BJ (cell line): ENCODE data around the gene MIER1. TPM values are rescaled to one million over a fixed set of nuclear protein-coding genes. Genes with fewer than 3 reads are reported as not detected.

Experiments used
- CTCF ChIA-PET: fragments of 350-600 bp; formaldehyde crosslinking; extraction: SDS; loops from one replicate; lab custom pipeline; 2021; ENCODE audit warnings: antibody characterized with exemption, inconsistent platforms; lab: Yijun Ruan, JAX
- POLR2A ChIA-PET: fragments of 300-600 bp; sonication (Branson Sonifier 250); formaldehyde crosslinking; extraction: SDS; loops from one replicate; lab custom pipeline; 2021; ENCODE audit warnings: antibody characterized with exemption; lab: Charles Lee
- DNase-seq: peaks from one replicate; pipeline ENCODE4 v3.0.0-alpha.2; 2011; ENCODE audit warnings: low read depth
- H3K27me3 ChIP-seq: 2 replicates; pipeline ENCODE4 v1.6.0; 2011; ENCODE audit warnings: low read length; ENCODE audit not compliant: control insufficient read depth, insufficient read depth
- H3K36me3 ChIP-seq: 2 replicates; pipeline ENCODE4 v1.5.1; 2011; ENCODE audit warnings: low read length; ENCODE audit not compliant: control insufficient read depth, insufficient read depth
- H3K4me3 ChIP-seq: 2 replicates; pipeline ENCODE4 v1.5.1; 2011; ENCODE audit warnings: low read depth, mild to moderate bottlenecking, control low read depth, low read length
- CTCF ChIP-seq: IDR thresholded peaks from 2 replicates; pipeline ENCODE4 v1.5.1; 2011; ENCODE audit warnings: low read depth, mild to moderate bottlenecking, control low read depth, inconsistent platforms, low read length, moderate library complexity; ENCODE audit not compliant: insufficient read depth
- polyA plus RNA-seq: library from polyadenylated mRNA; depleted of rRNA; stranded (reverse); fragments of >200 nt; gene quantifications from 2 replicates; pipeline ENCODE4 v1.2.3, GENCODE V29; 2011

MIER1 gene
- polyA plus RNA-seq, 1 experiment, result 6.4 TPM

GRCh38 chr1:66944330-66945274 is 19.8 kb downstream of the MIER1 start:
- DNase-seq, result no peak
- ChIA-PET POLR2A (interaction anchor here (0.6 kb wide), 1 partner anchor 151 kb away, joined by 4 read pairs; no protein-coding TSS in a partner anchor), CTCF (interaction anchor here (1.0 to 1.3 kb wide), 2 partner anchors 9 to 11 kb away, joined by 3 read pairs; no protein-coding TSS in a partner anchor)
- Histone ChIP-seq H3K27me3 (no peaks in the 10 kb centered on the region), H3K36me3 (peaks cover 3% of the 10 kb centered on the region), H3K4me3 (no peak overlapping the region)
- TF ChIP-seq CTCF, result no peak

- peaks cover 3% of the 10 kb centered on the region for H3K36me3 ChIP-seq
- no peak for DNase-seq
- no peak for TF ChIP-seq CTCF
- ChIA-PET CTCF (interaction anchor here (1.0 to 1.3 kb wide), 2 partner anchors 9 kb away, joined by 3 read pairs; no protein-coding TSS in a partner anchor), POLR2A (no interaction called here)
- H3K4me3 ChIP-seq, result no peak overlapping the region
- H3K27me3 ChIP-seq, result no peaks in the 10 kb centered on the region
Measured at GRCh38 chr1:66945316-66945715, 20.5 kb downstream of the MIER1 start.

GRCh38 chr1:66947267-66947666 is 22.5 kb downstream of the MIER1 start:
- TF ChIP-seq CTCF, result no peak
- Histone ChIP-seq H3K4me3 (no peak overlapping the region), H3K36me3 (peaks cover 3% of the 10 kb centered on the region), H3K27me3 (no peaks in the 10 kb centered on the region)
- ChIA-PET POLR2A (no interaction called here), CTCF (no interaction called here)
- no peak for DNase-seq

- Histone ChIP-seq H3K27me3 (no peaks in the 10 kb centered on the region), H3K36me3 (peaks cover 3% of the 10 kb centered on the region; the same call in 1 of the 2 replicates), H3K4me3 (no peak overlapping the region)
- TF ChIP-seq CTCF, result no peak
- no peak for DNase-seq
- ChIA-PET POLR2A (no interaction called here), CTCF (no interaction called here)
Measured at GRCh38 chr1:66951513-66951912, 26.7 kb downstream of the MIER1 start.

GRCh38 chr1:66954208-66954607 is 29.4 kb downstream of the MIER1 start:
- CTCF ChIA-PET, result no interaction called here

More at GRCh38 chr1:66954208-66954607, 29.4 kb downstream of the MIER1 start:
- POLR2A ChIA-PET, result no interaction called here
- no peaks in the 10 kb centered on the region for H3K36me3 ChIP-seq
- TF ChIP-seq CTCF, result no peak
- no peak for DNase-seq
- H3K4me3 ChIP-seq, result no peak overlapping the region
- no peaks in the 10 kb centered on the region for H3K27me3 ChIP-seq
